CD4-positive, alpha-beta memory T cell (primary cell): ENCODE measurements around the gene PTPRT. TPM values are rescaled to one million over a fixed set of nuclear protein-coding genes. Genes with fewer than 3 reads are reported as not detected.

Experiments
- CTCF ChIA-PET: fragments of 350-600 bp; sonication (Branson Sonifier 250); formaldehyde crosslinking; loops from one replicate; lab custom pipeline; 2021; ENCODE audit warnings: inconsistent platforms; ENCODE audit not compliant: partially characterized antibody; lab: Charles Lee
- POLR2A ChIA-PET: fragments of 350-600 bp; sonication (Branson Sonifier 250); formaldehyde crosslinking; loops from one replicate; lab custom pipeline; 2021; ENCODE audit not compliant: partially characterized antibody; lab: Charles Lee
- DNase-seq, 5 donors: peaks; one replicate each; pipeline versions ENCODE4 v3.0.0 to v3.0.0-alpha.2; 2020 to 2022; ENCODE audit warnings: mixed read lengths in 1 of 5
- H3K27ac ChIP-seq: one replicate; pipeline ENCODE4 v1.7.0; 2013; ENCODE audit warnings: low read depth, low read length
- H3K27me3 ChIP-seq: 2 replicates; pipeline ENCODE4 v1.7.0; 2013; ENCODE audit warnings: mild to moderate bottlenecking, low read length, moderate library complexity; ENCODE audit not compliant: insufficient read depth
- H3K36me3 ChIP-seq: 2 replicates; pipeline ENCODE4 v1.7.0; 2013; ENCODE audit warnings: mild to moderate bottlenecking, low read length, moderate library complexity; ENCODE audit not compliant: insufficient read depth
- H3K4me1 ChIP-seq: 2 replicates; pipeline ENCODE4 v1.7.0; 2013; ENCODE audit warnings: mild to moderate bottlenecking, low read length, moderate library complexity; ENCODE audit not compliant: insufficient read depth
- H3K4me3 ChIP-seq, 2 donors: one replicate each; pipeline ENCODE4 v1.7.0; 2013; ENCODE audit warnings: low read length in 2 of 2, mild to moderate bottlenecking in 1 of 2
- H3K9me3 ChIP-seq, 2 donors: one replicate each; pipeline ENCODE4 v1.7.0; 2013; ENCODE audit warnings: low read length in 2 of 2, control low read depth in 1 of 2; ENCODE audit not compliant: control insufficient read depth in 1 of 2
- H3K27ac Mint-ChIP-seq, 7 donors: one replicate each; pipeline ENCODE4 v1.8.0; 2020 to 2021; ENCODE audit warnings: mixed read lengths in 7 of 7, mild to moderate bottlenecking in 6 of 7, inconsistent platforms in 3 of 7, moderate library complexity in 3 of 7
- H3K27me3 Mint-ChIP-seq, 2 donors: one replicate each; pipeline ENCODE4 v1.8.0; 2020 to 2021; ENCODE audit warnings: mixed read lengths in 2 of 2
- H3K36me3 Mint-ChIP-seq, 2 donors: one replicate each; pipeline ENCODE4 v1.8.0; 2020 to 2021; ENCODE audit warnings: mixed read lengths in 2 of 2, inconsistent platforms in 1 of 2, mild to moderate bottlenecking in 1 of 2
- H3K4me1 Mint-ChIP-seq, 4 donors: one replicate each; pipeline ENCODE4 v1.8.0; 2020 to 2021; ENCODE audit warnings: mixed read lengths in 4 of 4, mild to moderate bottlenecking in 1 of 4
- H3K4me3 Mint-ChIP-seq, 8 donors: one replicate each; pipeline ENCODE4 v1.8.0; 2020 to 2021; ENCODE audit warnings: mixed read lengths in 8 of 8, mild to moderate bottlenecking in 7 of 8, moderate library complexity in 6 of 8, inconsistent platforms in 3 of 8
- H3K9me3 Mint-ChIP-seq, 8 donors: one replicate each; pipeline ENCODE4 v1.8.0; 2020 to 2021; ENCODE audit warnings: mixed read lengths in 8 of 8, mild to moderate bottlenecking in 5 of 8, inconsistent platforms in 3 of 8, moderate library complexity in 1 of 8
- intact Hi-C: fragments of 100-400 bp; cut with micrococcal nuclease; formaldehyde crosslinking; loops from one replicate; pipeline ENCODE4 v1.15.1; 2023
- polyA plus RNA-seq, 2 donors: library from polyadenylated mRNA; unstranded; fragments of 300-500 nt; fragmentation: Illumina TruSeq; gene quantifications; one replicate each; pipeline ENCODE4 v1.2.3, GENCODE V29; 2021
- total RNA-seq, 2 experiments: library from RNA; stranded (reverse); gene quantifications; one replicate each; pipeline ENCODE4 v1.2.3, GENCODE V29; 2021

PTPRT gene
- total and polyA plus RNA-seq, 4 experiments from 2014 or later, result not detected

- H3K36me3 Mint-ChIP-seq, result no peaks in the 10 kb centered on the region
- ChIA-PET POLR2A (no interaction called here), CTCF (no interaction called here)
- no peak overlapping the region for H3K27ac ChIP-seq
- H3K27me3 ChIP-seq, result no peaks in the 10 kb centered on the region
- intact Hi-C loops, result no loop called here
- no peaks in the 10 kb centered on the region for H3K4me1 ChIP-seq
- no peaks in the 10 kb centered on the region for H3K4me1 Mint-ChIP-seq
- H3K36me3 ChIP-seq, result no peaks in the 10 kb centered on the region
- H3K27ac Mint-ChIP-seq, result no peak overlapping the region
- no peaks in the 10 kb centered on the region for H3K9me3 ChIP-seq
- peaks cover 0 to 6% (median 4%) of the 10 kb centered on the region in 8 donors for H3K9me3 Mint-ChIP-seq
- H3K27me3 Mint-ChIP-seq, result peaks cover 0 to 2% of the 10 kb centered on the region in 2 donors
- no peak overlapping the region for H3K4me3 Mint-ChIP-seq
- no peak for DNase-seq
- H3K4me3 ChIP-seq, result no peak overlapping the region
These were observed 1071.1 kb downstream of the PTPRT start for GRCh38 chr20:42118409-42119125.

- H3K4me3 ChIP-seq, result no peak overlapping the region
- POLR2A ChIA-PET, result no interaction called here
- H3K9me3 Mint-ChIP-seq, result peaks cover 0 to 7% (median 4%) of the 10 kb centered on the region in 8 donors
- no peaks in the 10 kb centered on the region for H3K4me1 Mint-ChIP-seq
- peaks cover 0 to 2% of the 10 kb centered on the region in 2 donors for H3K27me3 Mint-ChIP-seq
- H3K4me1 ChIP-seq, result no peaks in the 10 kb centered on the region
- H3K36me3 Mint-ChIP-seq, result no peaks in the 10 kb centered on the region
- no peak overlapping the region for H3K27ac ChIP-seq
- no peaks in the 10 kb centered on the region for H3K27me3 ChIP-seq
- CTCF ChIA-PET, result no interaction called here
- no peak overlapping the region for H3K4me3 Mint-ChIP-seq
- H3K9me3 ChIP-seq, result no peaks in the 10 kb centered on the region
- H3K36me3 ChIP-seq, result no peaks in the 10 kb centered on the region
- no peak for DNase-seq
- intact Hi-C loops, result no loop called here
- no peak overlapping the region for H3K27ac Mint-ChIP-seq
These were observed 1071.7 kb downstream of the PTPRT start for GRCh38 chr20:42118001-42118400.

- ChIA-PET POLR2A (no interaction called here), CTCF (no interaction called here)
- Histone ChIP-seq H3K4me1 (no peaks in the 10 kb centered on the region), H3K27me3 (no peaks in the 10 kb centered on the region), H3K4me3 (no peak overlapping the region), H3K27ac (no peak overlapping the region), H3K9me3 (no peaks in the 10 kb centered on the region), H3K36me3 (no peaks in the 10 kb centered on the region)
- no peak for DNase-seq
- H3K27me3 Mint-ChIP-seq, result peaks cover 0 to 2% of the 10 kb centered on the region in 2 donors
- no peak overlapping the region for H3K4me3 Mint-ChIP-seq
- no peak overlapping the region for H3K27ac Mint-ChIP-seq
- no peaks in the 10 kb centered on the region for H3K4me1 Mint-ChIP-seq
- intact Hi-C loops, result no loop called here
- H3K9me3 Mint-ChIP-seq, result peaks cover 0 to 7% (median 0%) of the 10 kb centered on the region in 8 donors
- H3K36me3 Mint-ChIP-seq, result no peaks in the 10 kb centered on the region
These were observed 1076.5 kb downstream of the PTPRT start for GRCh38 chr20:42113236-42113635.

- no peaks in the 10 kb centered on the region for H3K9me3 ChIP-seq
- no peak overlapping the region for H3K27ac ChIP-seq
- no peak overlapping the region for H3K4me3 ChIP-seq
- Mint-ChIP-seq H3K27ac (no peak overlapping the region), H3K9me3 (peaks cover 0 to 7% (median 0%) of the 10 kb centered on the region in 8 donors), H3K4me1 (no peaks in the 10 kb centered on the region), H3K4me3 (no peak overlapping the region), H3K27me3 (peaks cover 0 to 2% of the 10 kb centered on the region in 2 donors), H3K36me3 (no peaks in the 10 kb centered on the region)
- ChIA-PET POLR2A (no interaction called here), CTCF (no interaction called here)
- intact Hi-C loops, result no loop called here
- H3K4me1 ChIP-seq, result no peaks in the 10 kb centered on the region
- H3K36me3 ChIP-seq, result no peaks in the 10 kb centered on the region
- DNase-seq, result no peak
- no peaks in the 10 kb centered on the region for H3K27me3 ChIP-seq
These were observed 1077.5 kb downstream of the PTPRT start for GRCh38 chr20:42112161-42112560.

- Mint-ChIP-seq H3K4me1 (no peaks in the 10 kb centered on the region), H3K27ac (no peak overlapping the region), H3K4me3 (no peak overlapping the region), H3K36me3 (no peaks in the 10 kb centered on the region), H3K27me3 (peaks cover 0 to 2% of the 10 kb centered on the region in 2 donors), H3K9me3 (peaks cover 0 to 7% (median under 1%) of the 10 kb centered on the region in 8 donors)
- intact Hi-C loops, result no loop called here
- Histone ChIP-seq H3K27me3 (no peaks in the 10 kb centered on the region), H3K36me3 (no peaks in the 10 kb centered on the region), H3K27ac (no peak overlapping the region), H3K4me1 (no peaks in the 10 kb centered on the region), H3K4me3 (no peak overlapping the region), H3K9me3 (no peaks in the 10 kb centered on the region)
- ChIA-PET POLR2A (no interaction called here), CTCF (no interaction called here)
- no peak for DNase-seq
These were observed 1078.4 kb downstream of the PTPRT start for GRCh38 chr20:42111349-42111748.

- no peaks in the 10 kb centered on the region for H3K4me1 ChIP-seq
- DNase-seq, result no peak
- H3K4me3 ChIP-seq, result no peak overlapping the region
- H3K27me3 ChIP-seq, result no peaks in the 10 kb centered on the region
- no peaks in the 10 kb centered on the region for H3K9me3 ChIP-seq
- H3K36me3 Mint-ChIP-seq, result no peaks in the 10 kb centered on the region
- CTCF ChIA-PET, result no interaction called here
- H3K4me1 Mint-ChIP-seq, result no peaks in the 10 kb centered on the region
- intact Hi-C loops, result no loop called here
- H3K27ac ChIP-seq, result no peak overlapping the region
- POLR2A ChIA-PET, result no interaction called here
- H3K36me3 ChIP-seq, result no peaks in the 10 kb centered on the region
- peaks cover 0 to 2% of the 10 kb centered on the region in 2 donors for H3K27me3 Mint-ChIP-seq
- no peak overlapping the region for H3K4me3 Mint-ChIP-seq
- H3K9me3 Mint-ChIP-seq, result peaks cover 0 to 8% (median 0%) of the 10 kb centered on the region in 8 donors
- no peak overlapping the region for H3K27ac Mint-ChIP-seq
These were observed 1079.4 kb downstream of the PTPRT start for GRCh38 chr20:42110301-42110700.

- H3K4me3 ChIP-seq, result no peak overlapping the region
- POLR2A ChIA-PET, result no interaction called here
- DNase-seq, result no peak
- no peak overlapping the region for H3K4me3 Mint-ChIP-seq
- peaks cover 2 to 5% of the 10 kb centered on the region in 2 donors for H3K27me3 Mint-ChIP-seq
- H3K36me3 Mint-ChIP-seq, result no peaks in the 10 kb centered on the region
- H3K36me3 ChIP-seq, result no peaks in the 10 kb centered on the region
- H3K4me1 ChIP-seq, result no peaks in the 10 kb centered on the region
- no peaks in the 10 kb centered on the region for H3K9me3 ChIP-seq
- CTCF ChIA-PET, result no interaction called here
- H3K4me1 Mint-ChIP-seq, result no peaks in the 10 kb centered on the region
- H3K27me3 ChIP-seq, result no peaks in the 10 kb centered on the region
- peaks cover 0 to 5% (median under 1%) of the 10 kb centered on the region in 8 donors for H3K9me3 Mint-ChIP-seq
- intact Hi-C loops, result no loop called here
- H3K27ac ChIP-seq, result no peak overlapping the region
- no peak overlapping the region for H3K27ac Mint-ChIP-seq
These were observed 1087.7 kb downstream of the PTPRT start for GRCh38 chr20:42102000-42102399.
